Thyroid gland (tissue), 4 donors: ENCODE results near the gene MTG1. TPM values are rescaled to one million over a fixed set of nuclear protein-coding genes. Genes with fewer than 3 reads are reported as not detected.

Experiments
- DNase-seq, 2 donors: peaks; one replicate each; pipeline ENCODE4 v3.0.0-alpha.2; 2019
- H3K27ac ChIP-seq, 3 donors: fragments of 200-600 bp; sonication (generic); 1 replicate in 2 of 3; 2 replicates in 1 of 3; pipeline ENCODE4 v1.5.1; 2016 to 2019; ENCODE audit warnings: mild to moderate bottlenecking in 1 of 3, moderate library complexity in 1 of 3
- H3K27me3 ChIP-seq: fragments of 200-600 bp; sonication (generic); one replicate; pipeline ENCODE4 v1.5.1; 2019
- H3K36me3 ChIP-seq, 2 donors: fragments of 200-600 bp; sonication (generic); one replicate each; pipeline ENCODE4 v1.5.1; 2016 to 2019
- H3K4me1 ChIP-seq, 2 donors: fragments of 200-600 bp; sonication (generic); one replicate each; pipeline ENCODE4 v1.5.1; 2017 to 2019
- H3K4me3 ChIP-seq, 3 donors: fragments of 200-600 bp; sonication (generic); replicated peaks in 1 of 3; 1 replicate in 2 of 3; 2 replicates in 1 of 3; pipeline ENCODE4 v1.5.1; 2016; ENCODE audit warnings: mild to moderate bottlenecking in 1 of 3
- H3K9me3 ChIP-seq: fragments of 200-600 bp; sonication (generic); one replicate; pipeline ENCODE4 v1.5.1; 2017
- POLR2A ChIP-seq, 2 donors: fragments of 450-650 bp; IDR thresholded peaks; one replicate each; pipeline ENCODE4 v1.6.1; 2017; ENCODE audit warnings: antibody characterized with exemption in 2 of 2, mild to moderate bottlenecking in 2 of 2, moderate library complexity in 1 of 2
- WGBS, 2 donors: methylation state at CpG; one replicate each; pipeline ENCODE4 v1.1.5; 2017; 5-methylcytosine and 5-hydroxymethylcytosine counted together
- intact Hi-C: fragments of 100-400 bp; cut with DNase I; formaldehyde crosslinking; loops from one replicate; pipeline ENCODE4 v1.15.1; 2023
- total RNA-seq, 4 donors: library from RNA; depleted of rRNA; stranded (reverse); fragments of >200 nt; gene quantifications; one replicate each; pipeline ENCODE4 v1.2.3, GENCODE V29; 2016
- TF ChIP-seq, protein P1 (sequence below), 6 experiments: fragments of 200-600 bp in 3 of 6; fragments of 450-650 bp in 3 of 6; sonication (generic) in 3 of 6; IDR thresholded peaks; one replicate each; pipeline ENCODE4 v1.5.1; 2016 to 2019; ENCODE audit warnings: antibody characterized with exemption in 6 of 6, mild to moderate bottlenecking in 2 of 6, inconsistent platforms in 1 of 6, moderate library complexity in 1 of 6

The MTG1 gene, protein sequence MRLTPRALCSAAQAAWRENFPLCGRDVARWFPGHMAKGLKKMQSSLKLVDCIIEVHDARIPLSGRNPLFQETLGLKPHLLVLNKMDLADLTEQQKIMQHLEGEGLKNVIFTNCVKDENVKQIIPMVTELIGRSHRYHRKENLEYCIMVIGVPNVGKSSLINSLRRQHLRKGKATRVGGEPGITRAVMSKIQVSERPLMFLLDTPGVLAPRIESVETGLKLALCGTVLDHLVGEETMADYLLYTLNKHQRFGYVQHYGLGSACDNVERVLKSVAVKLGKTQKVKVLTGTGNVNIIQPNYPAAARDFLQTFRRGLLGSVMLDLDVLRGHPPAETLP
- 10 to 100 TPM; 23.8 to 40.8 (median 35.0) TPM for total RNA-seq

DNA sequence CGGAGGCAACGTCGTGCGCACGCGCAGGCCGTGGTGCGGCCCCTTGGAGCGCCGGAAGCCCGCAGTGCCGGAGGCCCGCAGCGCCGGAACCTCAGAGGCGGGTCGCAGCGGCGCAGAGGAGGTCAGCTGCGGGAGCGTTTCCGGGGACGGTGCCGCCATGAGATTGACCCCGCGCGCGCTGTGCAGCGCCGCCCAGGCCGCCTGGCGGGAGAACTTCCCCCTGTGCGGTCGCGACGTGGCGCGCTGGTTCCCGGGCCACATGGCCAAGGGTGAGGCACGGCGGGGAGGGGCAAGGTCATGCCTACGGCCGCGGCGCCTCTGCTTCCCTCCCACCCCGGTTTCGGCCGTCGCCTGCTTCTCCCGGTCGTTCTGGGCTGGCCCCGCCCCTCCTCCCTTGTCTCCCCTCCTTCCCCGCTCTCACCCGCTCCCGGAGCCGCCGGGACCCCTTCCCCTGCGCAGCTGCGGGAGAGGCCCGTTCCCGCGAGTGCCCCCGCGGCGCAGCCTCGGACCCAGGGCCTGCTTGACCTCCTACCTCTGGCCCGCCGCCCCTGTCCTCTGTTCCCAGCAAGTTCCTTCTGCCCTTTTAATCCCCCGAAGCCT is at the start of gene MTG1:
Gene MTG1 (plus strand): TSS at position 94 of the 600 bp plus-strand sequence. CDS start 64 bp downstream, at position 158.
- Histone ChIP-seq H3K27me3 (no peaks in the 10 kb centered on the region), H3K4me1 (peaks cover 14 to 15% of the 10 kb centered on the region in 2 donors), H3K9me3 (no peaks in the 10 kb centered on the region), H3K4me3 (peak within 1 kb of the TSS; percentile 70 to 91 (median 77)), H3K27ac (peak within 1 kb of the TSS; percentile 0 to 67 (median 62)), H3K36me3 (peaks cover 0 to 9% of the 10 kb centered on the region in 2 donors)
- peak; percentile 94 to 96 for DNase-seq
- intact Hi-C loops = no loop called here
- 0 to 1% methylated on average over 23 to 65 of the region's 69 CpGs for WGBS, 2 donors
- TF ChIP-seq, protein P1, sequence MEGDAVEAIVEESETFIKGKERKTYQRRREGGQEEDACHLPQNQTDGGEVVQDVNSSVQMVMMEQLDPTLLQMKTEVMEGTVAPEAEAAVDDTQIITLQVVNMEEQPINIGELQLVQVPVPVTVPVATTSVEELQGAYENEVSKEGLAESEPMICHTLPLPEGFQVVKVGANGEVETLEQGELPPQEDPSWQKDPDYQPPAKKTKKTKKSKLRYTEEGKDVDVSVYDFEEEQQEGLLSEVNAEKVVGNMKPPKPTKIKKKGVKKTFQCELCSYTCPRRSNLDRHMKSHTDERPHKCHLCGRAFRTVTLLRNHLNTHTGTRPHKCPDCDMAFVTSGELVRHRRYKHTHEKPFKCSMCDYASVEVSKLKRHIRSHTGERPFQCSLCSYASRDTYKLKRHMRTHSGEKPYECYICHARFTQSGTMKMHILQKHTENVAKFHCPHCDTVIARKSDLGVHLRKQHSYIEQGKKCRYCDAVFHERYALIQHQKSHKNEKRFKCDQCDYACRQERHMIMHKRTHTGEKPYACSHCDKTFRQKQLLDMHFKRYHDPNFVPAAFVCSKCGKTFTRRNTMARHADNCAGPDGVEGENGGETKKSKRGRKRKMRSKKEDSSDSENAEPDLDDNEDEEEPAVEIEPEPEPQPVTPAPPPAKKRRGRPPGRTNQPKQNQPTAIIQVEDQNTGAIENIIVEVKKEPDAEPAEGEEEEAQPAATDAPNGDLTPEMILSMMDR (IDR thresholded peaks at IDR 0.05) = peak in 3 of 6 experiments; percentile 13 to 35 (median 23)
- peak in 1 of 2 donors; percentile 83 for TF ChIP-seq POLR2A (IDR thresholded peaks at IDR 0.05)

DNA sequence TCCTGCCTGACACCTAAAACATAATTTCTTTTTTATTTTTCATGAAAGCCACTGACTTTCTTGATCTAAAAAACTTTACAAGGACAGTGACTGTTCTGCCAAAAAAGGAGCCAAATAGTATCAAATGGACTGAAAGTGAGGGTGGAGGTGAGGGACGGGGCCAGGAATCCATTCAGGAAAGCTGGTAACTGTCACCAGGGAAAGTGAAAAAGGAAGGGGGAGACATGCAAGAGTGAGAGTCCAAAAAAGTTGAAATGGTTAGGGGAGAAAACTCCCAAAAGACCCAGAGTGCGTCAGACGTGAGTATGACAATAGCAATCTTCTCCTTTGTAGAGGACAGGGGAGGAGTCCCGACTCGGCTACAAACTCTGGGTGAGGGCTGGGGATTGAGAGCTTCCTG is 49.7 kb upstream of the MTG1 start:
- Histone ChIP-seq H3K27me3 (peaks cover 6% of the 10 kb centered on the region), H3K4me1 (no peaks in the 10 kb centered on the region), H3K27ac (no peak overlapping the region), H3K9me3 (no peaks in the 10 kb centered on the region), H3K4me3 (no peak overlapping the region), H3K36me3 (no peaks in the 10 kb centered on the region)
- intact Hi-C loops = no loop called here
- TF ChIP-seq, protein P1 (IDR thresholded peaks at IDR 0.05) = no peak
- TF ChIP-seq POLR2A (IDR thresholded peaks at IDR 0.05) = no peak
- 59 to 66% methylated on average over 5 of the region's 5 CpGs for WGBS, 2 donors
- DNase-seq = no peak

DNA sequence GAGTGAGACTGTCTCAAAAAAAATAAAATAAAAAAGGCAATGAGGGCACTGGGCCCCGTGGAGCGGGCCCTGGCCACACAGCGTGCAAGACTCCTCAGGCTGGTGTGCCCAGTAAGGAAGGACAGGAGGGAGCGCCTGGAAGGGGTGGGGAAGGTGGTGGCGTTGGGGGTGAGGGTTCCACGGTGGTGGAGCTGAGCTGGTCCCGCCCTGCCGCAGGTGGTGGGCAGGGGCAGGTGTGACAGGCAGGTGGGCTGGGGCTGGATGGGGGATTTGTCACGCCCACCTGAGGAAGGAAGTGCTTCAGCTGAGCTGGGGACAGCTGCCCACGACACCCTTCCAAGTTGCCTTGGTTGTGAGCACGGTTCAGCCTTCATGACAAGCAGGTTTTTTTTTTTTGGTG is 47.5 kb upstream of the MTG1 start:
- TF ChIP-seq POLR2A (IDR thresholded peaks at IDR 0.05) = no peak
- no peak for DNase-seq
- WGBS, 2 donors = 49 to 53% methylated on average over 11 of the region's 11 CpGs
- Histone ChIP-seq H3K27me3 (peaks cover 6% of the 10 kb centered on the region), H3K36me3 (no peaks in the 10 kb centered on the region), H3K4me3 (no peak overlapping the region), H3K4me1 (no peaks in the 10 kb centered on the region), H3K27ac (no peak overlapping the region), H3K9me3 (no peaks in the 10 kb centered on the region)
- intact Hi-C loops = no loop called here

DNA sequence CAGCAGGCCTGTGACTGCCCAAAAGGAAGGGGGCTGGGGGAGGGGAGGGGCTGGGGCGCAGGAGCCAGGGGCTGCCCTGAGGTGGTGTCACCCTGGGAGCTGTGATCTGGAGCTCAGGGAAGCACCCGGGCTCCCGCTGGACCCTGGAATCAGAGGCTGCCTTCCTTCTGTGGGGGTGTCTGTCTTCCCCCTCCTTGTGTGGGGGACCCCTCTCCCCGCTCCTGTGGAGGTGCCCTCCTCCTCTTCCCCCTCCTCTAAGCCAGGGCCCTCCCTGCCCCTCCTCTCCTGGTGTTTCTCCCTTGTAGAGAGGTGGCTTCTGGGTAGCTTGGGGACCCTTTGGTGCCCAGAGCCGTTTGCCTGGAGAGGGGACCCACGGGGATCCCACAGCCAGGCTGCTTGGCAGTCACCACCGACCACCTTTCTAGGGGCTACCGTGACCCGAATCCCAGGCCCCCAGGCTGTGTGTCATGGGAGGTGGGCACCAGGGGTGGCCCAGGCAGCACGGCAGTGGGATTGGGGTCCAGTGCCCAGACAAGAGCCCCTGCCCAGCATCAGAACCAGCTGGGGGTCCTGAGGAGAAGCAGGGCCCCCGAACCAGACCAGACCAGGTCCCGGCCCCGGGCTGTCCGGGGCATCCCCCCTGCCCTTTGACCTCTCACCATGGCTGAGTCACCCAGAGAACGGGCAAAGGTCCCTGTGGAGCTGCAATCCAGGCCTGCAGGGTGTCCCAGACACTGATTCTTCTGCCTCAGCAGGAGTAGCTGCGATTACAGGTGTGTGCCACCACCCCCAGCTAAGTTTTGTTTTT is 46.0 kb upstream of the MTG1 start:
- no peak for DNase-seq
- WGBS, 2 donors = 67 to 76% methylated on average over 6 to 11 of the region's 16 CpGs
- intact Hi-C loops = no loop called here

DNA sequence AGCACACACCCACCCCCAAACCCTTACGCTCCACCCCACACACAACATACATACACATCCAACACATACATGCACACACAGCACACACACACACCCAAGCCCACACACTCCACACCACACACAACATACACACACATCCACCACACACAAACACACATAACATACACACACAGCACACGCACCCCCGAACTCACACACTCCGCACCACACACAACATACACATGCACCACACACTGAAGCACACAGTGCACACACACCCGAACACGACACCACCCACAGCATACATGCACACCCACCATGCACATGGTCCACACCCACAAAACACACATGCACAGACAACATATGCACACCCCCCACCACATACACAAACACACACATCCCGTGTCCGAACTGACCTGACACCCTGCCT is 44.8 kb upstream of the MTG1 start:
- Histone ChIP-seq H3K27ac (no peak overlapping the region), H3K4me1 (no peaks in the 10 kb centered on the region), H3K4me3 (no peak overlapping the region), H3K36me3 (no peaks in the 10 kb centered on the region), H3K9me3 (no peaks in the 10 kb centered on the region), H3K27me3 (peaks cover 6% of the 10 kb centered on the region)
- intact Hi-C loops = no loop called here
- no peak for DNase-seq
- 87 to 89% methylated on average over 8 of the region's 8 CpGs for WGBS, 2 donors
- no peak for TF ChIP-seq POLR2A (IDR thresholded peaks at IDR 0.05)
- TF ChIP-seq, protein P1 (IDR thresholded peaks at IDR 0.05) = no peak

More for the DNA sequence above, 46.0 kb upstream of the MTG1 start:
- H3K27ac ChIP-seq = no peak overlapping the region
- peaks cover 6% of the 10 kb centered on the region for H3K27me3 ChIP-seq
- H3K4me3 ChIP-seq = no peak overlapping the region
- no peaks in the 10 kb centered on the region for H3K4me1 ChIP-seq
- H3K36me3 ChIP-seq = no peaks in the 10 kb centered on the region
- TF ChIP-seq, protein P1 (IDR thresholded peaks at IDR 0.05) = no peak
- TF ChIP-seq POLR2A (IDR thresholded peaks at IDR 0.05) = no peak
- H3K9me3 ChIP-seq = no peaks in the 10 kb centered on the region
